WTC11 (cell line): ENCODE results near the gene RASGRF2.

ENCODE experiments used
- CBFB ChIP-seq: sonication (generic); formaldehyde crosslinking; IDR thresholded peaks from 2 replicates; pipeline ENCODE4 v1.8.1; 2022; ENCODE audit warnings: mild to moderate bottlenecking, low read depth, missing genetic modification reagents
- JUN ChIP-seq: sonication (generic); formaldehyde crosslinking; IDR thresholded peaks from 2 replicates; pipeline ENCODE4 v1.8.0; 2023; ENCODE audit warnings: mild to moderate bottlenecking, missing genetic modification reagents
- MXD4 ChIP-seq: fragments of 250-450 bp; sonication (Bioruptor Pico); IDR thresholded peaks from 2 replicates; pipeline ENCODE4 v1.8.0; 2021; ENCODE audit warnings: mild to moderate bottlenecking, moderate library complexity, borderline replicate concordance
- MYBL2 ChIP-seq: sonication (generic); formaldehyde crosslinking; IDR thresholded peaks from 2 replicates; pipeline ENCODE4 v1.8.1; 2023; ENCODE audit warnings: mild to moderate bottlenecking, moderate library complexity, missing genetic modification reagents
- NR2C2 ChIP-seq: sonication (generic); formaldehyde crosslinking; IDR thresholded peaks from 2 replicates; pipeline ENCODE4 v1.8.0; 2022; ENCODE audit warnings: mild to moderate bottlenecking, missing genetic modification reagents
- OVOL2 ChIP-seq: fragments of 250-450 bp; sonication (Bioruptor Pico); IDR thresholded peaks from 2 replicates; pipeline ENCODE4 v1.9.0; 2021; ENCODE audit warnings: mild to moderate bottlenecking, borderline replicate concordance
- ZNF121 ChIP-seq: sonication (generic); formaldehyde crosslinking; IDR thresholded peaks from 2 replicates; pipeline ENCODE4 v1.8.0; 2023; ENCODE audit warnings: missing genetic modification reagents
- ZNF396 ChIP-seq: fragments of 250-450 bp; sonication (Bioruptor Pico); IDR thresholded peaks from 2 replicates; pipeline ENCODE4 v1.8.0; 2021; ENCODE audit warnings: mild to moderate bottlenecking, moderate library complexity, borderline replicate concordance
- TF ChIP-seq, protein P1 (sequence below): fragments of 200-600 bp; IDR thresholded peaks from 2 replicates; pipeline ENCODE4 v1.8.0; 2022; ENCODE audit warnings: antibody characterized with exemption
- TF ChIP-seq, protein P2 (sequence below): sonication (generic); formaldehyde crosslinking; IDR thresholded peaks from 2 replicates; pipeline ENCODE4 v1.8.1; 2023; ENCODE audit warnings: mild to moderate bottlenecking, missing genetic modification reagents
- TF ChIP-seq, protein P3 (sequence below): sonication (generic); formaldehyde crosslinking; IDR thresholded peaks from 2 replicates; pipeline ENCODE4 v1.8.1; 2023; ENCODE audit warnings: mild to moderate bottlenecking, moderate library complexity, missing genetic modification reagents

DNA sequence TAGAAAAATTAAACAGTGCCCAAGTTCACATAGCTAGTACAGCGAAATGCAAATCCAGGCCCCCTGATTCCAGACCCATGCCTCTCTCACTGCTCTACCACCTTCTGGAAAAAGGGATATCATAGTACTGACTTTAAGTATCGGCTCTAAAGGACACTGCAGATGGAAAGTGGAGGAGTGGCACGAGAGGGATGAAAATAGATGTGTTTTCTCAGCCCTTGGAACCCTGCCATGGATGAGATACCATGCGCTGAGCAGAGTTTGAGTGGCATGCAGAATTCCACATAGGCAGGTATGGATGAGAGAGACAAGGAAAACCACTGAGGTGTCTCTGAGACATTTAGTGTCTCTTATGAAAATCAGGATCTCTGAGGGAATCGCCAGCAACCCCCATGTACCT, 291.8 kb downstream of the RASGRF2 start:
- TF ChIP-seq MYBL2 (CRISPR knock-in tag) (no peak), CBFB (CRISPR knock-in tag) (no peak), JUN (no peak), ZNF121 (CRISPR knock-in tag) (no peak), OVOL2 (no peak), MXD4 (CRISPR knock-in tag) (no peak), ZNF396 (no peak), NR2C2 (CRISPR knock-in tag) (no peak)
- TF ChIP-seq, protein P1, sequence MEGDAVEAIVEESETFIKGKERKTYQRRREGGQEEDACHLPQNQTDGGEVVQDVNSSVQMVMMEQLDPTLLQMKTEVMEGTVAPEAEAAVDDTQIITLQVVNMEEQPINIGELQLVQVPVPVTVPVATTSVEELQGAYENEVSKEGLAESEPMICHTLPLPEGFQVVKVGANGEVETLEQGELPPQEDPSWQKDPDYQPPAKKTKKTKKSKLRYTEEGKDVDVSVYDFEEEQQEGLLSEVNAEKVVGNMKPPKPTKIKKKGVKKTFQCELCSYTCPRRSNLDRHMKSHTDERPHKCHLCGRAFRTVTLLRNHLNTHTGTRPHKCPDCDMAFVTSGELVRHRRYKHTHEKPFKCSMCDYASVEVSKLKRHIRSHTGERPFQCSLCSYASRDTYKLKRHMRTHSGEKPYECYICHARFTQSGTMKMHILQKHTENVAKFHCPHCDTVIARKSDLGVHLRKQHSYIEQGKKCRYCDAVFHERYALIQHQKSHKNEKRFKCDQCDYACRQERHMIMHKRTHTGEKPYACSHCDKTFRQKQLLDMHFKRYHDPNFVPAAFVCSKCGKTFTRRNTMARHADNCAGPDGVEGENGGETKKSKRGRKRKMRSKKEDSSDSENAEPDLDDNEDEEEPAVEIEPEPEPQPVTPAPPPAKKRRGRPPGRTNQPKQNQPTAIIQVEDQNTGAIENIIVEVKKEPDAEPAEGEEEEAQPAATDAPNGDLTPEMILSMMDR = no peak
- TF ChIP-seq, protein P2, sequence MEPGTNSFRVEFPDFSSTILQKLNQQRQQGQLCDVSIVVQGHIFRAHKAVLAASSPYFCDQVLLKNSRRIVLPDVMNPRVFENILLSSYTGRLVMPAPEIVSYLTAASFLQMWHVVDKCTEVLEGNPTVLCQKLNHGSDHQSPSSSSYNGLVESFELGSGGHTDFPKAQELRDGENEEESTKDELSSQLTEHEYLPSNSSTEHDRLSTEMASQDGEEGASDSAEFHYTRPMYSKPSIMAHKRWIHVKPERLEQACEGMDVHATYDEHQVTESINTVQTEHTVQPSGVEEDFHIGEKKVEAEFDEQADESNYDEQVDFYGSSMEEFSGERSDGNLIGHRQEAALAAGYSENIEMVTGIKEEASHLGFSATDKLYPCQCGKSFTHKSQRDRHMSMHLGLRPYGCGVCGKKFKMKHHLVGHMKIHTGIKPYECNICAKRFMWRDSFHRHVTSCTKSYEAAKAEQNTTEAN (CRISPR knock-in tag) = no peak
- TF ChIP-seq, protein P3, sequence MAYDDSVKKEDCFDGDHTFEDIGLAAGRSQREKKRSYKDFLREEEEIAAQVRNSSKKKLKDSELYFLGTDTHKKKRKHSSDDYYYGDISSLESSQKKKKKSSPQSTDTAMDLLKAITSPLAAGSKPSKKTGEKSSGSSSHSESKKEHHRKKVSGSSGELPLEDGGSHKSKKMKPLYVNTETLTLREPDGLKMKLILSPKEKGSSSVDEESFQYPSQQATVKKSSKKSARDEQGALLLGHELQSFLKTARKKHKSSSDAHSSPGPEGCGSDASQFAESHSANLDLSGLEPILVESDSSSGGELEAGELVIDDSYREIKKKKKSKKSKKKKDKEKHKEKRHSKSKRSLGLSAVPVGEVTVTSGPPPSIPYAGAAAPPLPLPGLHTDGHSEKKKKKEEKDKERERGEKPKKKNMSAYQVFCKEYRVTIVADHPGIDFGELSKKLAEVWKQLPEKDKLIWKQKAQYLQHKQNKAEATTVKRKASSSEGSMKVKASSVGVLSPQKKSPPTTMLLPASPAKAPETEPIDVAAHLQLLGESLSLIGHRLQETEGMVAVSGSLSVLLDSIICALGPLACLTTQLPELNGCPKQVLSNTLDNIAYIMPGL = no peak
